Upper lobe of left lung (tissue), 4 donors: ENCODE measurements around the gene PAN2.

ENCODE experiments used
- CTCF ChIP-seq, 6 experiments: fragments of 450-650 bp in 4 of 6; fragments of 200-600 bp in 2 of 6; sonication (generic) in 2 of 6; IDR thresholded peaks; one replicate each; pipeline ENCODE4 v1.5.1; 2016 to 2019; ENCODE audit warnings: antibody characterized with exemption in 6 of 6
- POLR2AphosphoS5 ChIP-seq, 2 donors: sonication (generic); formaldehyde crosslinking; IDR thresholded peaks; one replicate each; pipeline ENCODE4 v1.5.1; 2017; ENCODE audit warnings: antibody characterized with exemption in 2 of 2

GRCh38 chr12:56286044-56286830, 47.6 kb downstream of the PAN2 start:
- no peak for TF ChIP-seq CTCF (IDR thresholded peaks at IDR 0.05)
- TF ChIP-seq POLR2AphosphoS5 (IDR thresholded peaks at IDR 0.05): no peak
